HepG2 (cell line): Measurements from ENCODE around the gene TNS1. TPM values are rescaled to one million over a fixed set of nuclear protein-coding genes. Genes with fewer than 3 reads are reported as not detected.

ENCODE experiments used
- ATAC-seq: fragments of 200-7000 bp; cut with Tn5 transposase; 3 replicates; pipeline ENCODE4 v1.9.1; 2020; ENCODE audit warnings: mild to moderate bottlenecking, moderate library complexity
- BruUV-seq: library from RNA; stranded (reverse); fragments of 400-500 nt; replicated peaks from 2 replicates; lab custom pipeline; 2021; lab: Mats Ljungman, UMichigan
- CTCF ChIA-PET: fragments of 300-600 bp; formaldehyde crosslinking; extraction: SDS; loops from one replicate; lab custom pipeline; 2021; ENCODE audit warnings: low total read pairs, inconsistent platforms, low intra/inter-chr PET ratio; lab: Yijun Ruan, JAX
- POLR2A ChIA-PET: fragments of 350-600 bp; sonication (Branson Sonifier 250); formaldehyde crosslinking; loops from one replicate; lab custom pipeline; 2020; ENCODE audit warnings: antibody characterized with exemption, inconsistent platforms; lab: Yijun Ruan, JAX
- DNase-seq: peaks from one replicate; pipeline ENCODE4 v3.0.0-alpha.2; 2015; ENCODE audit warnings: low spot score
- FAIRE-seq: peaks from 3 replicates; lab custom pipeline; 2011; peaks lifted over from hg19 to GRCh38; lab: Jason Lieb, UNC
- H2AFZ ChIP-seq: one replicate; pipeline ENCODE4 v1.6.1; 2011; ENCODE audit warnings: low read length, inconsistent platforms
- H3K27ac ChIP-seq: fragments of 300-600 bp; 3 replicates; pipeline ENCODE4 v1.8.0; 2011; ENCODE audit warnings: mixed run types, mild to moderate bottlenecking, mixed read lengths, low read length, inconsistent platforms; ENCODE audit not compliant: insufficient read depth; ENCODE audit errors: extremely low read length
- H3K27me3 ChIP-seq, 2 experiments: fragments of 200-600 bp in 1 of 2; 2 replicates in 1 of 2; 3 replicates in 1 of 2; pipeline versions ENCODE4 v1.6.0 to v1.8.0; 2011; ENCODE audit warnings: low read length in 2 of 2, mild to moderate bottlenecking in 2 of 2, moderate library complexity in 2 of 2, inconsistent platforms in 1 of 2; ENCODE audit not compliant: insufficient read depth in 2 of 2, control insufficient read depth in 1 of 2
- H3K36me3 ChIP-seq, 2 experiments: fragments of 200-600 bp in 1 of 2; replicated peaks in 1 of 2; 2 replicates in 1 of 2; 3 replicates in 1 of 2; pipeline versions ENCODE4 v1.5.1 to v1.8.0; 2011; ENCODE audit warnings: low read length in 2 of 2, inconsistent platforms in 1 of 2; ENCODE audit not compliant: insufficient read depth in 2 of 2, control insufficient read depth in 1 of 2
- H3K4me1 ChIP-seq: 2 replicates; pipeline ENCODE4 v1.5.1; 2012; ENCODE audit warnings: low read length, inconsistent platforms; ENCODE audit not compliant: insufficient read depth
- H3K4me2 ChIP-seq: 2 replicates; pipeline ENCODE4 v1.6.0; 2011; ENCODE audit warnings: low read depth, low read length, inconsistent platforms
- H3K4me3 ChIP-seq, 3 experiments: fragments of 200-600 bp in 1 of 3; sonication (generic), shearing (Covaris generic) in 1 of 3; replicated peaks in 1 of 3; 2 replicates each; pipeline ENCODE4 v1.5.1; 2011 to 2016; ENCODE audit warnings: low read length in 3 of 3, inconsistent platforms in 2 of 3, low read depth in 2 of 3, mild to moderate bottlenecking in 2 of 3, control low read depth in 1 of 3, mixed read lengths in 1 of 3; ENCODE audit not compliant: insufficient read depth in 1 of 3
- H3K79me2 ChIP-seq: one replicate; pipeline ENCODE4 v1.6.1; 2011; ENCODE audit warnings: low read length, inconsistent platforms; ENCODE audit not compliant: insufficient read depth
- H3K9ac ChIP-seq: 2 replicates; pipeline ENCODE4 v1.6.0; 2011; ENCODE audit warnings: mild to moderate bottlenecking, low read depth, low read length, inconsistent platforms; ENCODE audit not compliant: insufficient read depth
- H3K9me3 ChIP-seq: 2 replicates; pipeline ENCODE4 v1.5.1; 2012; ENCODE audit warnings: mild to moderate bottlenecking, low read length
- H4K20me1 ChIP-seq: 2 replicates; pipeline ENCODE4 v1.6.0; 2011; ENCODE audit warnings: inconsistent platforms, mild to moderate bottlenecking, low read length, moderate library complexity; ENCODE audit not compliant: insufficient read depth
- FOXK2 ChIP-seq: fragments of 450-650 bp; IDR thresholded peaks from 2 replicates; pipeline ENCODE4 v1.6.1; 2016
- KLF16 ChIP-seq, 2 experiments: sonication (generic) in 1 of 2; formaldehyde crosslinking in 1 of 2; IDR thresholded peaks; 2 replicates each; pipeline versions ENCODE4 v1.6.1 to v1.8.0; 2016 to 2023; ENCODE audit warnings: missing genetic modification reagents in 2 of 2, missing compliant biosample characterization in 1 of 2
- NBN ChIP-seq: fragments of 450-650 bp; conservative IDR thresholded peaks from 2 replicates; pipeline ENCODE4 v1.6.1; 2017
- TCF7 ChIP-seq: sonication (generic); IDR thresholded peaks from 2 replicates; pipeline ENCODE4 v1.6.1; 2016; ENCODE audit warnings: antibody characterized with exemption, low read depth
- TFDP1 ChIP-seq: IDR thresholded peaks from 2 replicates; pipeline ENCODE4 v1.6.1; 2016; ENCODE audit warnings: missing compliant biosample characterization, missing genetic modification reagents, borderline replicate concordance
- THAP11 ChIP-seq: IDR thresholded peaks from 2 replicates; pipeline ENCODE4 v1.6.1; 2016; ENCODE audit warnings: missing biosample characterization, missing genetic modification reagents
- TRIM22 ChIP-seq: fragments of 450-650 bp; IDR thresholded peaks from 2 replicates; pipeline ENCODE4 v1.6.1; 2017
- XRCC5 ChIP-seq: fragments of 200-400 bp; formaldehyde crosslinking; optimal IDR thresholded peaks from 2 replicates; pipeline ENCODE3; 2017; ENCODE audit warnings: mild to moderate bottlenecking, low read length
- ZBTB4 ChIP-seq: sonication (generic); formaldehyde crosslinking; IDR thresholded peaks from 2 replicates; pipeline ENCODE4 v1.4.0; 2020; ENCODE audit warnings: missing genetic modification reagents, mild to moderate bottlenecking, borderline replicate concordance
- ZFP36L1 ChIP-seq: sonication (generic); formaldehyde crosslinking; IDR thresholded peaks from 2 replicates; pipeline ENCODE4 v1.8.0; 2022; ENCODE audit warnings: mild to moderate bottlenecking, missing genetic modification reagents, moderate library complexity
- ZFP62 ChIP-seq: sonication (generic); formaldehyde crosslinking; IDR thresholded peaks from 2 replicates; pipeline ENCODE4 v1.4.0; 2020; ENCODE audit warnings: missing genetic modification reagents
- ZNF20 ChIP-seq: sonication (generic); formaldehyde crosslinking; IDR thresholded peaks from 2 replicates; pipeline ENCODE4 v1.4.0; 2020; ENCODE audit warnings: mild to moderate bottlenecking, moderate library complexity, missing genetic modification reagents
- ZNF24 ChIP-seq: fragments of 450-650 bp; IDR thresholded peaks from 2 replicates; pipeline ENCODE4 v1.6.1; 2017; ENCODE audit warnings: antibody characterized with exemption, mild to moderate bottlenecking
- ZNF280B ChIP-seq: sonication (generic); formaldehyde crosslinking; IDR thresholded peaks from 2 replicates; pipeline ENCODE4 v1.5.0; 2020; ENCODE audit warnings: missing genetic modification reagents, mild to moderate bottlenecking, borderline replicate concordance
- ZNF296 ChIP-seq: sonication (generic); formaldehyde crosslinking; conservative IDR thresholded peaks from 2 replicates; pipeline ENCODE4 v1.5.0; 2020; ENCODE audit warnings: mild to moderate bottlenecking, missing genetic modification reagents
- ZNF547 ChIP-seq: sonication (generic); formaldehyde crosslinking; IDR thresholded peaks from 2 replicates; pipeline ENCODE4 v1.5.1; 2020; ENCODE audit warnings: mild to moderate bottlenecking, missing genetic modification reagents
- ZNF652 ChIP-seq: IDR thresholded peaks from 2 replicates; pipeline ENCODE4 v1.6.1; 2016; ENCODE audit warnings: low read depth, borderline replicate concordance
- ZNF75D ChIP-seq: sonication (generic); formaldehyde crosslinking; IDR thresholded peaks from 2 replicates; pipeline ENCODE4 v1.8.1; 2023; ENCODE audit warnings: missing genetic modification reagents, mild to moderate bottlenecking, borderline replicate concordance
- ZNF839 ChIP-seq: sonication (generic); formaldehyde crosslinking; IDR thresholded peaks from 2 replicates; pipeline ENCODE4 v1.4.0; 2020; ENCODE audit warnings: missing genetic modification reagents, mild to moderate bottlenecking, borderline replicate concordance
- ZSCAN31 ChIP-seq: sonication (generic); formaldehyde crosslinking; IDR thresholded peaks from 2 replicates; pipeline ENCODE4 v1.5.0; 2020; ENCODE audit warnings: low read depth, mild to moderate bottlenecking, missing genetic modification reagents
- WGBS: methylation state at CpG from one replicate; pipeline ENCODE4 v1.1.6; 2017; ENCODE audit warnings: low lambda C conversion rate; 5-methylcytosine and 5-hydroxymethylcytosine counted together
- in situ Hi-C: cut with HindIII; loops from 2 replicates; pipeline ENCODE4 v1.10.0; 2017; ENCODE audit warnings: low pct_unique_long_range_greater_than_20kb; ENCODE audit not compliant: extremely low pct_ligation_motif_present
- intact Hi-C: fragments of 100-400 bp; cut with micrococcal nuclease; formaldehyde crosslinking; loops from one replicate; pipeline ENCODE4 v1.10.0; 2022; ENCODE audit not compliant: unreplicated experiment
- polyA plus RNA-seq, 8 experiments: library from polyadenylated mRNA; depleted of rRNA in 3 of 8; stranded (reverse) in 7 of 8; unstranded in 1 of 8; fragments of >200 nt; fragmentation: Illumina TruSeq in 4 of 8; extraction: Trizol in 4 of 8; gene quantifications; 2 replicates each; pipeline versions ENCODE4 v1.2.1 to v1.2.3, GENCODE V29; 2011 to 2016; ENCODE audit warnings: low read depth in 4 of 8, missing spikeins in 1 of 8, mixed read lengths in 1 of 8; ENCODE audit not compliant: insufficient read depth in 1 of 8
- total RNA-seq, 5 experiments: library from RNA; depleted of rRNA; stranded (reverse); fragments of >200 nt; fragmentation: Illumina TruSeq; extraction: Trizol; gene quantifications; 2 replicates each; pipeline ENCODE4 v1.2.3, GENCODE V29; 2016; ENCODE audit warnings: low read depth in 1 of 5

TNS1 gene
- total and polyA plus RNA-seq, 2 of the 13 experiments (the other 11 are each of a cell fraction or from before 2014, with no cell fraction given): 1.9 to 118 TPM

- ATAC-seq (no peak), FAIRE-seq (peak; percentile 75), DNase-seq (no peak)
- WGBS: 4% methylated on average over 1 of the region's 1 CpG
- Histone ChIP-seq H3K4me1 (peaks cover 8% of the 10 kb centered on the region), H3K27ac (no peak overlapping the region), H4K20me1 (no peaks in the 10 kb centered on the region), H3K4me2 (no peak overlapping the region), H3K27me3 (peaks cover 13 to 84% of the 10 kb centered on the region in 2 experiments), H3K9ac (no peak overlapping the region), H3K9me3 (no peaks in the 10 kb centered on the region), H3K36me3 (no peaks in the 10 kb centered on the region), H3K79me2 (no peaks in the 10 kb centered on the region), H2AFZ (no peak overlapping the region), H3K4me3 (no peak overlapping the region)
- intact Hi-C loops: no loop called here
- in situ Hi-C loops: loop anchor here (5.0 kb wide), 1 partner anchor 244 kb away; no protein-coding TSS in a partner anchor
- ChIA-PET POLR2A (no interaction called here), CTCF (interaction anchor here (0.8 kb wide), 1 partner anchor 241 kb away, joined by 3 read pairs; no protein-coding TSS in a partner anchor)
- BruUV-seq: no TSS peak
- TF ChIP-seq XRCC5 (no peak), ZNF24 (no peak), ZSCAN31 (no peak), TRIM22 (peak; percentile 47; the same call in 1 of the 2 replicates), ZNF280B (CRISPR knock-in tag) (no peak), ZNF547 (CRISPR knock-in tag) (no peak), ZNF296 (CRISPR knock-in tag) (no peak), ZNF75D (no peak), KLF16 (CRISPR knock-in tag; IDR thresholded peaks at IDR 0.05) (no peak), ZFP62 (no peak), FOXK2 (0 out of 2 replicates have a peak, but pooled peaks have one; percentile 2), ZBTB4 (CRISPR knock-in tag) (no peak), ZFP36L1 (CRISPR knock-in tag) (no peak), ZNF652 (no peak), TCF7 (no peak), ZNF839 (CRISPR knock-in tag) (no peak), THAP11 (no peak), NBN (0 out of 2 replicates have a peak, but pooled peaks have one; percentile 35), TFDP1 (no peak), ZNF20 (CRISPR knock-in tag) (no peak)
These were observed 28.5 kb upstream of the TNS1 start for GRCh38 chr2:218031261-218031660.
